AG09309 (cell line): ENCODE measurements around the gene GABRB3.

Experiments
- DNase-seq: peaks from one replicate; pipeline ENCODE4 v3.0.0-alpha.2; 2010; ENCODE audit warnings: low read depth
- H3K4me3 ChIP-seq: 2 replicates; pipeline ENCODE4 v1.5.1; 2011; ENCODE audit warnings: mild to moderate bottlenecking, low read depth, low read length, moderate library complexity; ENCODE audit not compliant: control insufficient read depth
- CTCF ChIP-seq: IDR thresholded peaks from 2 replicates; pipeline ENCODE4 v1.5.1; 2011; ENCODE audit warnings: mild to moderate bottlenecking, low read depth, low read length, inconsistent platforms; ENCODE audit not compliant: insufficient read depth, control insufficient read depth; ENCODE audit errors: missing control alignments

The GABRB3 gene

GRCh38 chr15:26615927-26616302, 157.0 kb downstream of the GABRB3 start:
- DNase-seq: no peak
- H3K4me3 ChIP-seq: no peak overlapping the region
- TF ChIP-seq CTCF: no peak

GRCh38 chr15:26615188-26615926, 157.5 kb downstream of the GABRB3 start:
- no peak for TF ChIP-seq CTCF
- no peak overlapping the region for H3K4me3 ChIP-seq
- DNase-seq: no peak

- no peak for TF ChIP-seq CTCF
- no peak for DNase-seq
- no peak overlapping the region for H3K4me3 ChIP-seq
Measured at GRCh38 chr15:26614734-26615133, 158.1 kb downstream of the GABRB3 start.

GRCh38 chr15:26598704-26599103, 174.2 kb downstream of the GABRB3 start:
- no peak for TF ChIP-seq CTCF
- no peak overlapping the region for H3K4me3 ChIP-seq
- no peak for DNase-seq

- no peak overlapping the region for H3K4me3 ChIP-seq
- no peak for DNase-seq
- TF ChIP-seq CTCF: no peak
Measured at GRCh38 chr15:26595611-26596010, 177.3 kb downstream of the GABRB3 start.

GRCh38 chr15:26590676-26591075, 182.2 kb downstream of the GABRB3 start:
- no peak overlapping the region for H3K4me3 ChIP-seq
- no peak for DNase-seq
- no peak for TF ChIP-seq CTCF

GRCh38 chr15:26582840-26583239, 190.0 kb downstream of the GABRB3 start:
- no peak for DNase-seq
- no peak for TF ChIP-seq CTCF
- no peak overlapping the region for H3K4me3 ChIP-seq
